Gastroesophageal sphincter (tissue), 3 donors: ENCODE data around the gene EEF2K.

Source experiments
- CTCF ChIP-seq, 4 experiments: fragments of 200-600 bp in 2 of 4; fragments of 450-650 bp in 2 of 4; sonication (generic) in 1 of 4; IDR thresholded peaks; one replicate each; pipeline ENCODE4 v1.5.1; 2017 to 2019; ENCODE audit warnings: antibody characterized with exemption in 4 of 4, mild to moderate bottlenecking in 2 of 4, moderate library complexity in 2 of 4
- EP300 ChIP-seq: sonication (generic); formaldehyde crosslinking; IDR thresholded peaks from one replicate; pipeline ENCODE4 v1.6.1; 2017; ENCODE audit warnings: antibody characterized with exemption, mild to moderate bottlenecking
- POLR2A ChIP-seq, 2 donors: fragments of 450-650 bp; IDR thresholded peaks; one replicate each; pipeline ENCODE4 v1.6.1; 2017; ENCODE audit warnings: antibody characterized with exemption in 2 of 2, mild to moderate bottlenecking in 2 of 2, moderate library complexity in 1 of 2

- TF ChIP-seq CTCF (IDR thresholded peaks at IDR 0.05) (no peak), EP300 (no peak), POLR2A (IDR thresholded peaks at IDR 0.05) (no peak)
These were observed 84.9 kb downstream of the EEF2K start for GRCh38 chr16:22291020-22291419.
